ENCODE results near the gene DDX52.

DNA sequence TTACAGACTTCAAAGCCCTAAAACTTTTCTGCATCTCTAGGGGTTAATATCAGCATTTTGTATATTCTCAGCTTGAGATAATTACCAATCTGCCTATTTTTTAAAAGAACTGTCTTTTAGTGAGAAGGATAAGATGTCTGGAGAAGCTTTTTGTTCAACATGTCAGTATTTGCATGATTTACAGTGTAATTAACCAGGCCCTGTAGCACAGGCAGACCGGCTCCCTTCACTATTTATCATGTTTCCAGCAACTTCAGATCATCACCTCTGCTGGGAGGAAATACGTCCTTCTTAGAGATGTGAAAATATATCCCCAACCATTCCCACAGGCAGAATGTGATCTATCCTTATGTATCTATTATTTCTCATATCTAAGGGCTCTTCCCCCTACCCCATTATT is 8.6 kb upstream of the DDX52 start:
- TF ChIP-seq, protein P1, sequence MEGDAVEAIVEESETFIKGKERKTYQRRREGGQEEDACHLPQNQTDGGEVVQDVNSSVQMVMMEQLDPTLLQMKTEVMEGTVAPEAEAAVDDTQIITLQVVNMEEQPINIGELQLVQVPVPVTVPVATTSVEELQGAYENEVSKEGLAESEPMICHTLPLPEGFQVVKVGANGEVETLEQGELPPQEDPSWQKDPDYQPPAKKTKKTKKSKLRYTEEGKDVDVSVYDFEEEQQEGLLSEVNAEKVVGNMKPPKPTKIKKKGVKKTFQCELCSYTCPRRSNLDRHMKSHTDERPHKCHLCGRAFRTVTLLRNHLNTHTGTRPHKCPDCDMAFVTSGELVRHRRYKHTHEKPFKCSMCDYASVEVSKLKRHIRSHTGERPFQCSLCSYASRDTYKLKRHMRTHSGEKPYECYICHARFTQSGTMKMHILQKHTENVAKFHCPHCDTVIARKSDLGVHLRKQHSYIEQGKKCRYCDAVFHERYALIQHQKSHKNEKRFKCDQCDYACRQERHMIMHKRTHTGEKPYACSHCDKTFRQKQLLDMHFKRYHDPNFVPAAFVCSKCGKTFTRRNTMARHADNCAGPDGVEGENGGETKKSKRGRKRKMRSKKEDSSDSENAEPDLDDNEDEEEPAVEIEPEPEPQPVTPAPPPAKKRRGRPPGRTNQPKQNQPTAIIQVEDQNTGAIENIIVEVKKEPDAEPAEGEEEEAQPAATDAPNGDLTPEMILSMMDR (conservative IDR thresholded peaks at IDR 0.05 in 1 of 2, IDR thresholded peaks at IDR 0.05 in 1 of 2; ENCODE audit: low read depth in 1 of 2, low read length in 2 of 2) = no peak
- TF ChIP-seq EZH2 (IDR thresholded peaks at IDR 0.05; ENCODE audit: low read length, missing control alignments) = no peak

Data from fibroblast of lung (primary cell).